Erythroblast (primary cell): ENCODE measurements around the gene IL3.

Source experiments
- GATA1 ChIP-seq: IDR thresholded peaks from 2 replicates; pipeline ENCODE4 v1.6.1; 2011; ENCODE audit warnings: low read depth, mild to moderate bottlenecking, control low read depth, low read length, moderate library complexity
- POLR2A ChIP-seq: IDR thresholded peaks from 2 replicates; pipeline ENCODE4 v1.6.1; 2011; ENCODE audit warnings: mild to moderate bottlenecking, low read length

DNA sequence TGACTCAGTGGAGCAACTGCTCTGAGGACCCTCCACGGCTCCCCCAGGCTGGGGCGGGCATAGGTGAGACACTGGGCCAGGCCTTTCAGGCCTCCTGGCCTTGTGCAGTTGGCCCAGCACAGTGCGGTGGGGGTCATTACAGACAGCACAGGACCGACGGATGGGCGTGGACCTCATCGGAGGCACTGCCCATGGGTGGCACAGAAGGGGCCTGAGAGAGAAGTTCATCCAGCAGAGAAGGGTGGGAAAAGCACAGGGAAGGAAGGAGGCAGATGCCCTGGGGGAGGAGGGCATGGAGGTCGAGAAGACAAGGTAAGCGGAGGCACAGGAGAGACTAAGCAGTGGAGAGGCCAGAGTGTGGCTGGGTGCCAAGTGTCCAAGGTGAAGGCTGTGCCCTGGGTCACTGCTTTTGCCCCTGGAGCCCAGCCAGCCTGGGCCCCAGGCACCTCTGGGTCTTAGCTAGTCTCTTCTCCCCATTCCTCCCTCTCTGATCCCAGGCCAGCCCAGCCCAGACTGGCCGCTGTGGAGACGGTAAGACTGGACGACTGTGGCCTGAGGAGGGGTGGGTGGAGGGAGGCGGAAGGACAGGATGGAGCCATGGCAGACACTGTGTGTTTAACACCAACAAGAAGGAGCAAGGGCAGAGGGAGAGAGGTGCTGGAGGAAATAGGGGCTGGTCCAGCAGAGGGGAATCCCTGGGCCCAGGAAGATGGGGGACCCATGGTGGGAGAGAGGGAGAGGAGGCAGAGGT lies 5.7 kb downstream of the IL3 start:
- TF ChIP-seq POLR2A (no peak), GATA1 (no peak)
